Adipose tissue (tissue), 3 donors: ENCODE data around the gene CATSPERE. TPM values are rescaled to one million over a fixed set of nuclear protein-coding genes. Genes with fewer than 3 reads are reported as not detected.
"Not testable (repeated sequence)": the region's sequence is repeated elsewhere in the genome, so short reads cannot be mapped to it uniquely, and the experiment has no call there.

Experiments used
- H3K27ac ChIP-seq: one replicate; pipeline ENCODE4 v1.5.1; 2013; ENCODE audit warnings: low read depth, low read length
- WGBS, 3 donors: extraction: QIAGEN DNeasy Blood & Tissue Kit; methylation state at CpG; one replicate each; pipeline ENCODE4 v1.1.7; 2013; 5-methylcytosine and 5-hydroxymethylcytosine counted together
- polyA plus RNA-seq, 3 donors: library from polyadenylated mRNA; stranded (reverse); fragments of 200-250 nt; gene quantifications; one replicate each; pipeline ENCODE4 v1.2.3, GENCODE V29; 2013
- donor health status: healthy with polysubstance abuse.
- donor health status: Bipolar disorder and iron deficiency.
- donor health status: healthy.

The CATSPERE gene
- polyA plus RNA-seq, 3 donors, result 0.22 to 1.3 (median 0.35) TPM

GRCh38 chr1:244675167-244675566 lies 214.1 kb downstream of the CATSPERE start:
- WGBS, 3 donors, result 96 to 97% (median 96%) methylated on average over 2 of the region's 2 CpGs
- H3K27ac ChIP-seq, result no peak overlapping the region

DNA sequence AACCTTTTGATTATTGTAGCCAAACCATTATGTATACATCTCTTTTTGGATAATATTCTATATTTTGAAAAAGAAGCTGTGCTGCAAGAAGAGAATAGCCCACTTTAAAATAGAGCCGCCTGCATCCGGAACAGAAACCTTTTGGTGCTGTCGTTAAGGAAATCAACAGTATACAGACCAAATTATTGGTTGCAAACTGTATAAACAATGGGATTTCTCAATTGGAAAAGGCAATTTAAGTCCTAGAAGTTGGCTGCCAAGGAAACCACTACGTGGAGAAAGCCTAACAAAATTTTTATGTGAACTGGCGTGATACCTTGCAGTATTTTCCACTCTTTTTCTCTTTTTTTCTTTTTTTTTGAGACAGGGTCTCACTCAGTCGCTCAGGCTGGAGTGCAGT lies 217.6 kb downstream of the CATSPERE start:
- H3K27ac ChIP-seq, result no peak overlapping the region
- 57 to 78% (median 69%) methylated on average over 6 of the region's 6 CpGs for WGBS, 3 donors

GRCh38 chr1:244680667-244681066 lies 219.6 kb downstream of the CATSPERE start:
- WGBS, 3 donors, result 81 to 91% (median 88%) methylated on average over 1 of the region's 1 CpG
- no peak overlapping the region for H3K27ac ChIP-seq

DNA sequence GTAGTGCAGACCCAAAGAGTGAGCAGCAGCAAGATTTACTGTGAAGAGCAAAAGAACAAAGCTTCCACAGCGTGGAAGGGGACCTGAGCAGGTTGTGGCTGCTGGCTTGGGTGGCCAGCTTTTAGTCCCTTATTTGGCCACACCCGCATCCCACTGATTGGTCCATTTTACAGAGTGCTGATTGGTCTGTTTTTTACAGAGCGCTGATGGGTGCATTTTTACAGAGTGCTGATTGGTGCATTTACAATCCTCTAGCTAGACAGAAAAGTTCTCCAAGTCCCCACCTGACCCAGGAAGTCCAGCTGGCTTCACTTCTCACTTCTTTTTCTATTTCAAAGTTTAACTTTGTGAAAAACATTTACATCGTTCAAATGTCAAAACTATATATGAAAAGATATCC lies 221.0 kb downstream of the CATSPERE start:
- 91 to 99% (median 97%) methylated on average over 4 of the region's 4 CpGs for whole genome bisulfite sequencing, 3 donors
- H3K27ac ChIP-seq, result not testable (repeated sequence)

Other genes with a start within 250 kb of the CATSPERE start
- gene ADSS2, start 9.4 kb upstream of the CATSPERE start, polyA plus RNA-seq, result 10 to 100 TPM; 12.8 to 21.4 (median 17.8) TPM
- 10 to 100 TPM in 2 of 3 donors, 1 to 10 TPM in 1; 5.3 to 17.5 (median 10.6) TPM for gene DESI2, start 191.9 kb downstream of the CATSPERE start, polyA plus RNA-seq